Sigmoid colon (tissue), 4 donors: Measurements from ENCODE around the gene ADGRA3.

Source experiments
- CTCF ChIP-seq, 4 experiments: fragments of 450-650 bp in 3 of 4; fragments of 200-600 bp in 1 of 4; IDR thresholded peaks; one replicate each; pipeline ENCODE4 v1.5.1; 2016 to 2019; ENCODE audit warnings: antibody characterized with exemption in 4 of 4, mild to moderate bottlenecking in 3 of 4, moderate library complexity in 2 of 4
- EP300 ChIP-seq, 4 donors: sonication (generic); formaldehyde crosslinking; IDR thresholded peaks; one replicate each; pipeline ENCODE4 v1.6.1; 2017; ENCODE audit warnings: antibody characterized with exemption in 4 of 4
- POLR2A ChIP-seq, 2 donors: fragments of 450-650 bp; IDR thresholded peaks; one replicate each; pipeline ENCODE4 v1.6.1; 2016; ENCODE audit warnings: antibody characterized with exemption in 2 of 2, mild to moderate bottlenecking in 2 of 2, moderate library complexity in 2 of 2
- POLR2AphosphoS5 ChIP-seq, 4 donors: sonication (generic); formaldehyde crosslinking; IDR thresholded peaks; one replicate each; pipeline ENCODE4 v1.6.1; 2017; ENCODE audit warnings: antibody characterized with exemption in 4 of 4

- TF ChIP-seq POLR2A (IDR thresholded peaks at IDR 0.05) (no peak), CTCF (IDR thresholded peaks at IDR 0.05) (no peak), POLR2AphosphoS5 (IDR thresholded peaks at IDR 0.05) (no peak), EP300 (IDR thresholded peaks at IDR 0.05) (no peak)
These were observed 74.9 kb downstream of the ADGRA3 start for GRCh38 chr4:22440999-22441398.
